RPMI7951 (cell line): Measurements from ENCODE around the gene EIF5A. TPM values are rescaled to one million over a fixed set of nuclear protein-coding genes. Genes with fewer than 3 reads are reported as not detected.

Source experiments
- DNase-seq: peaks from one replicate; pipeline ENCODE4 v3.0.0-alpha.2; 2012; ENCODE audit warnings: low read depth
- total RNA-seq: library from RNA; depleted of rRNA; stranded (reverse); fragments of >200 nt; shearing (Covaris generic); gene quantifications from 2 replicates; pipeline ENCODE4 v1.2.3, GENCODE V29; 2014

EIF5A gene
- total RNA-seq, 1 experiment from 2014 or later = 414 TPM

- no peak for DNase-seq
These were observed 21.7 kb upstream of the EIF5A start for GRCh38 chr17:7285679-7286078.

GRCh38 chr17:7289256-7290032 lies 18.0 kb upstream of the EIF5A start:
- no peak for DNase-seq

- no peak for DNase-seq
These were observed 17.3 kb upstream of the EIF5A start for GRCh38 chr17:7290166-7290565.

- DNase-seq = no peak
These were observed 16.7 kb upstream of the EIF5A start for GRCh38 chr17:7290685-7291084.

- DNase-seq = no peak
These were observed 15.2 kb upstream of the EIF5A start for GRCh38 chr17:7292194-7292593.

- no peak for DNase-seq
These were observed 14.7 kb upstream of the EIF5A start for GRCh38 chr17:7292729-7293128.

GRCh38 chr17:7293159-7293558 lies 14.3 kb upstream of the EIF5A start:
- peak; percentile 78 for DNase-seq

- DNase-seq = no peak
These were observed 13.4 kb upstream of the EIF5A start for GRCh38 chr17:7293816-7294613.

- peak; percentile 57 for DNase-seq
These were observed 12.7 kb upstream of the EIF5A start, which contains the start of gene YBX2 for GRCh38 chr17:7294614-7295153. TSS of gene YBX2 (minus strand) at chr17:7294639. CDS start at chr17:7294500, 139 bp downstream.

GRCh38 chr17:7295230-7296180 lies 11.9 kb upstream of the EIF5A start:
- no peak for DNase-seq

GRCh38 chr17:7296189-7296861 lies 11.1 kb upstream of the EIF5A start:
- DNase-seq = peak; percentile 75

- no peak for DNase-seq
These were observed 3.2 kb upstream of the EIF5A start for GRCh38 chr17:7304179-7304578.

- no peak for DNase-seq
These were observed 527 bp downstream of the EIF5A start for GRCh38 chr17:7307686-7308624.

GRCh38 chr17:7308625-7309433 lies 1.4 kb downstream of the EIF5A start:
- peak; percentile 81 for DNase-seq

- no peak for DNase-seq
These were observed 2.2 kb downstream of the EIF5A start for GRCh38 chr17:7309628-7310027.

- DNase-seq = no peak
These were observed 3.8 kb downstream of the EIF5A start for GRCh38 chr17:7311110-7311705.

GRCh38 chr17:7312432-7313087 lies 5.1 kb downstream of the EIF5A start:
- no peak for DNase-seq
